LoVo (cell line): Measurements from ENCODE around the gene ALDH3B1.
A peak's percentile ranks its signal among the peaks of the same experiment; 100 is the strongest.

ENCODE experiments used
- DNase-seq: peaks from one replicate; pipeline ENCODE4 v3.0.0-alpha.2; 2016; ENCODE audit warnings: low spot score

Gene ALDH3B1

DNA sequence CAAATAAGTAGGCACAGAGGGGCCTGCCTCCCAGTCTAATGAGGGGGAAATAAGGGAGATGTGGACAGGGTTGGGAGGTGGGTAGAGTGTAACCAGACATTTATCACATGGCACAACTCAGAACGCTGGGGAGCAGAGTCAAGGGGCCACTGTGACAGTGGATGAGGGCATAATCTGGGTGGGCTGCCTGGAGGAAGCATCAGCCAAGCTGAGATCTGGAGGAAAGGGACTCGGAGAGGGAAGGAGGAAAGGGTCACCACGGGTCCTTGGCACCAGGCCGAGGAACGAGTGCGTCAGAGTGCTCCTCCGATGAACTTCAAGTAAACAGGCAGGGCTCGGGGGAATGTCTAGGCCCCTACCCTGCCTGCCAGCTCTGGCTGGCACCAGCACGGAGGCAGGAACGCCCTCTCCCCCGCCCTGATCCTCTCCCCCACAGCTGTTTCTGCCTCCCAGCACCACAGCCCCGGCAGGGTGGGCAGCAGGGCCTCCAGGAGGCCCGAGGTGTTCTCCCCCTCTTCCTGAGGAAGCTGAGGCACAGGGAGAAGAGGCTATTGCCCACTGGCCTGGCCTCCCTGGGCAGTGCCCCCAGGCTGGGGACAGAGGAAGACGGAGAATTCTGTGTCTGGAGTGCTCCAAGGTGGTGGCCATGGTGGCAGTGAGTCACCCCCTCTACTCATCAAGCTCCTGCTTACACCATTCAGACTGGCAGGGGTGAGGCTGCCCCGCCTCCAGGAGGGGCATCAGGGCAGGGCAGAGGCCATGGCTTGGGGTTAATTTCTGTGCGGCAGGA is 4.2 kb downstream of the ALDH3B1 start:
- peak; percentile 90 for DNase-seq

DNA sequence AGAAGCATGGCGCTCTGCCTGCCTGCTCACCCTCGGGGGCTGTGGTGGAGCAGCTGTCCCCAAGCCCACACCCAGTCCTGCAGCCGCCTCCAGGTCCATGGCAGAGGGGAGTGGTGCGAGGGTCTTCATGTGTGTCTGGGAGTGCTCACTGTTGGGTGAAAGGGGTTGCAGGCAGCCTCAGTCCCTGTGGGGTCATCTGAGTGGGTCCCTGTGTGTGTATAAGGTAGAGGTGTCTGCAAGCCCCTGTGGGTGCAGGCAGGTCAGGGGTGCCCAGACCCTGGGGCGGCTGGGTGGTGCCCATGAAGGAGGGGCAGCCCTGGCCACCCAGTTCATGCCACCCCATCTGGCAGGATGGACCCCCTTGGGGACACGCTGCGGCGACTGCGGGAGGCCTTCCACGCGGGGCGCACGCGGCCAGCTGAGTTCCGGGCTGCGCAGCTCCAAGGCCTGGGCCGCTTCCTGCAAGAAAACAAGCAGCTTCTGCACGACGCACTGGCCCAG is 4.9 kb downstream of the ALDH3B1 start:
- no peak for DNase-seq

- no peak for DNase-seq
Measured at GRCh38 chr11:68015467-68015866, 5.3 kb downstream of the ALDH3B1 start.

DNA sequence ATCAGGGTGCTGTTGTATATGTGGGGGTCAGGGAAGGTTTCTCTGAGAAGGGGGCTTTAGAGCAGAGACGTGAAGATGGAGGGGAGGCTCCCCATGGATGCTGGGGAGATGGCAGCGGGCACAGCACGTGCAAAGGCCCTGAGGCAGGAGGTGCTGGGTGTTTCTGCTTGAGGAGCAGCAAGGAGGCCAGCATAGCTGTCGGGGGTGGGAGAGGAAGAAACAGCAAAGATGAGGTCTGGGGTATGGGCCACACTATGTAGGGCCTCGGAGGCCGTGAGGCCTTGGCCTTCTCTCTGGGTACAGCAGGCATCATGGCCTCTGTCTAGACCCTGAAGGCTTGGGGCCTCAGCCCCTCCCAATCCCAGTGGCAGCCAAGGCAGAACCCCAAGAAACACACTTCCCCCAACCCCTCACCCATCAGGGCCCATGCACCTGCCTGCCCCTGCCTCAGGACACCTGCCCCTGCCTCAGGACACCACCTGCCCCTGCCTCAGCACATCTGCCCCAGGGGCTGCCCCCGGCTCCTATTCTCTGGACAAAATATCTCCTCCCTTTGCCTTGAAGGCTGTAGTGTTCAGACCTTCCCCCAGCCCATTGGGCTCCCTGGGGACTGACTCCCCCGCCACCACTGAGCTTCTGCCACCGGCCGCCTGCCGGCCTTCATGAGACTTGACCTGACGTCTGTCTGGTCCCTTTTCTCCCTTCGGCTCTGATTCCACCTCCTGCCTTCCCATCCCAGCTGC is 6.2 kb downstream of the ALDH3B1 start:
- DNase-seq = no peak

- no peak for DNase-seq
Measured at GRCh38 chr11:68016904-68017817, 7.0 kb downstream of the ALDH3B1 start.

DNA sequence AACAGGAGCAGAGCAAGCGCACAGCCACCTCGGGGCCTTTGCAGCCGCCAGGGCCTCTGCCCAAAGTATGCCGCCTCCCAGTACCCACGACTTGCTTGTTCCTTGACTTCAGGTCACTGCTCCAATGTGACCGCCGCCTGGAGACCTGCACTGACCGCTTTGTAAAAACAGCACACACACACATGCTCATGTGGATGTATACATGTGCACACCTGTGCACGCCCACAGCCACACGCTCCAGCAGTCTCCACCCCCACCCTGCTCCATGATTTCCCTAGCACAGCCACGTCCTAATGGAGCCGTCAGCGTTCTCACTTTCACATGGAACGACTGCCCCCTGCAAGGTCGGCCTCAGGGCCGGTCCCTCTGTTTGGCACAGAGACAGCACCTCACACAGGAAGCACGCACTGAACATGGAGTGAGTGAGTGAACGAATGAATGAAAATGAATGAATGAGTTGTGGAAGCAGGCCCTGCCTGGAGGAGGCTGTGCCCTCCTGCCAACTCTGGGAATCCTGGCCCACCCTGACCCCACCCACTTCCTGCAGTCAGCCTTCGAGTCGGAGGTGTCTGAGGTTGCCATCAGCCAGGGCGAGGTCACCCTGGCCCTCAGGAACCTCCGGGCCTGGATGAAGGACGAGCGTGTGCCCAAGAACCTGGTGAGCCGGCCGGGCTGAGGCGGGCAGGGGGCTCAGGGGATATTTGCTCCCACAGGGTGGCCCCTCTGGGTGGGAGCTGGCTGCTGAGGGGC is 8.0 kb downstream of the ALDH3B1 start:
- DNase-seq = no peak

DNA sequence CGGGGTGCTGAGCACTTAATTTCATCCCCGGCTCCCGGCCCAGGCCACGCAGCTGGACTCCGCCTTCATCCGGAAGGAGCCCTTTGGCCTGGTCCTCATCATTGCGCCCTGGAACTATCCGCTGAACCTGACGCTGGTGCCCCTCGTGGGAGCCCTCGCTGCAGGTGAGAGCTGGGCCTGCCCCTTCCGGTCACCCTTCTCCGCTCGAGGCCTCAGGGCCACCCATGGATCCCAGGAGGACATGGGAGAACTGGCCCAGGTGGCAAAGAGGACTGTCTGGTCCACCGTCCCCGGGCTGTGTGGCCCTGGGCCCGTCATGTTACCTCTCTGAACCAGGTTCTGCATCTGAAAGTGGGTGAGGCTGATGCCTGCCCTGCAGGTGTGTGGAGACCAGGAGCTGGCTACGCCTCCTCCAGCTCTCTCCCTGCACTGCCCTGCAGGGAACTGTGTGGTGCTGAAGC is 8.6 kb downstream of the ALDH3B1 start:
- no peak for DNase-seq

- DNase-seq = no peak
Measured at GRCh38 chr11:68019486-68019885, 9.4 kb downstream of the ALDH3B1 start.

GRCh38 chr11:68020575-68020974 is 10.4 kb downstream of the ALDH3B1 start:
- DNase-seq = no peak

DNA sequence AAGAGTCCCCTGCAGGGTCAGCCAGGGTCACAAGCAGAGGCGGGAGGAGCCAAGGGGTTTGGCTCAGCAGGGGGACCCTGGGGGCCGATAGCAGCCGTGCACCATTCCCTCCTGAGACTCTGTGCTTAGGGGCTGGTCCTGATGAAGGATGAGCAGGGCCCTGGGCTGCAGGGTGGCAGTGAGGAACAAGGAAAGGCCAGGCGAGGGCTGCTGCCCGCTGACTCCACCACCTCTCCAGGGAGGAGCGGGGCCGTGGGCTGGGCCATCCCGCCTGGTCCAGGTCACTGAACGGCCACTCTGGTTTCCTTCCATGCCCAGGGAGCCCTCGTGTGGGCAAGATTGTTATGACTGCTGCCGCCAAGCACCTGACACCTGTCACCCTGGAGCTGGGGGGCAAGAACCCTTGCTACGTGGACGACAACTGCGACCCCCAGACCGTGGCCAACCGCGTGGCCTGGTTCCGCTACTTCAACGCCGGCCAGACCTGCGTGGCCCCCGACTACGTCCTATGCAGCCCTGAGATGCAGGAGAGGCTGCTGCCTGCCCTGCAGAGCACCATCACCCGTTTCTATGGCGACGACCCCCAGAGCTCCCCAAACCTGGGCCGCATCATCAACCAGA is 11.2 kb downstream of the ALDH3B1 start:
- DNase-seq = no peak

- no peak for DNase-seq
Measured at GRCh38 chr11:68022531-68022930, 12.4 kb downstream of the ALDH3B1 start.

DNA sequence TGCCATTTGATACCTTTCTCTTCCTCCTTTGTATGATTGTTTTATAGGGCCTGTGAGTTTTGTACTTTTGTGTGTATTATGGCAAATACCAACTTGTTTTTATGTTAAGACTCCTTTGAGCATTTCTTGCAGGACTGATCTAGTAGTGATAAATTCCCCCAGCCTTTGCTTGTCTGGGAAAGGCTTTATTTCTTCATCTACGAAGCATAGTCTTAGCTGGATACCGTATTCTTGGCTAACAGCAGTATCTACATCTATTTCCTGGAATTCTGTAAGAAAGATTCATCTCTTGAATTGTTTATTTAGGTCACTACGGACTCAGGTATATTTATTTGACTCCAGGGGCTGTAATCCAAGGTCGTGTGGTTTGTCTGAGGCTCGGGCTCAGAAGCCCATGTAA is 14.4 kb downstream of the ALDH3B1 start:
- no peak for DNase-seq

DNA sequence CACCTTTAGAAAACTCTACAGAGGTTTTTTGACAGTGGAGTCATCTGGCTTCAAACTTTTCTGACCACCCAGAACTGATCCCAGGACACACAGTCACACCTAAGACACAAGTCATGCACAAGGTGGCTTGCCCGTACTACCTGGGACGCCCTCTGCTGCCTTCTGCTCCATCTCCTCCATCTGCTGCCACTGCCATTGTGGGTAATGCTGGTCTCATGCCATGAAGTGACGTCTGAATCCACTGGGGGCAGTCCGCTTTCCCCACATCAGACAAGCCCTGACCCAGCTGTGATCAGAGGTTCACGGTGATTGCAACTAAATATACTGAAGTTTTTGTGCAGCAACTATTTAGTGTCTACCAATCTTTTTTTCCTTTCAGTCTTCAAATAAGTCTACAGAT is 14.9 kb downstream of the ALDH3B1 start:
- DNase-seq = no peak

DNA sequence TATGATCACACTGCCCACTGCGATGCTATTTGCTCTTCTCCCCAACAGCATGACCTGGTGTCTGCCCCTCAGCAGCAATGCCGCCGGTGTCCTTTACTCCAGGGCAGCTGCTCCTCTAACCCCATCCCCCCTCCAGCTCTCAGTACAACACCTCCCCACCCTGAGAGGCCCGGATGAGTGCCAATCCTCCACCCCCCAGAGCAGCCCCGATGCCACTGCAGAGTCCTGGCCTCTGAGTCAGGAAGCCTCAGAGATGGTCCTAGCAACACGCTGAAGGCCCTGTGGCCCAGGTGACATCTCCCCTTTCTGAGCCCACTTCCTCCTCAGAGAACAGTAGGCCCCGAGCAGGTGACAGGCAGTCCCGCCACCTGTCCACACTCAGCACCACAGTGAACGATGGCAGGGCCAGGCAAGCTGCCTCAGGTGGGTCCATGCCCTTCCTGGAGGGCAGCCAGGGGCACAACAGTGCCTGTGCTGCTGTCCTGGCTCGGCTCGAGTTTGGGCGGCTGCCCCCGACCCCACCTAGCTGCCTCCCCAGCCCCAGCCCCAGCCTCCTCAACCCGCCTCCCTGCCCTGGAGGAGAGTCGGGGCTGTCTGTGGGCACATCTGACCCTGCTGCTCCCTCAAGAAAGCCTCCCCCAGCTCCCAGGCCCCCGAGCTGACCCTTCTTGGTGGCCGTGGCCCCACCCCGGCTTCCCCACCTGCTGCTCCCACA is 16.4 kb downstream of the ALDH3B1 start:
- no peak for DNase-seq

DNA sequence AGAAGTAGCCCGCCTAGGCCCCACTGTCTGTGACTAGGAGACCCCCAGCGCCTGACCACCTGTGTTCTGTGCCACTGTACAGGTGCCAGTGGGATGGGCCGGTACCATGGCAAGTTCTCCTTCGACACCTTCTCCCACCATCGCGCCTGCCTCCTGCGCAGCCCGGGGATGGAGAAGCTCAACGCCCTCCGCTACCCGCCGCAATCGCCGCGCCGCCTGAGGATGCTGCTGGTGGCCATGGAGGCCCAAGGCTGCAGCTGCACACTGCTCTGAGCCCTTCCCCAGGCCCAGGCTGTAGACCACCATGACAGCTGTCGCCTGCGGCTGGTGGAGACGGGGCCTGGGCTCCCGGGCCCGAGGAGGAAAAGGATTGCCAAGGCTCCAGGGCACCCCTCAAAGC is 17.5 kb downstream of the ALDH3B1 start:
- DNase-seq = no peak

- no peak for DNase-seq
Measured at GRCh38 chr11:68028802-68029545, 18.8 kb downstream of the ALDH3B1 start.

DNA sequence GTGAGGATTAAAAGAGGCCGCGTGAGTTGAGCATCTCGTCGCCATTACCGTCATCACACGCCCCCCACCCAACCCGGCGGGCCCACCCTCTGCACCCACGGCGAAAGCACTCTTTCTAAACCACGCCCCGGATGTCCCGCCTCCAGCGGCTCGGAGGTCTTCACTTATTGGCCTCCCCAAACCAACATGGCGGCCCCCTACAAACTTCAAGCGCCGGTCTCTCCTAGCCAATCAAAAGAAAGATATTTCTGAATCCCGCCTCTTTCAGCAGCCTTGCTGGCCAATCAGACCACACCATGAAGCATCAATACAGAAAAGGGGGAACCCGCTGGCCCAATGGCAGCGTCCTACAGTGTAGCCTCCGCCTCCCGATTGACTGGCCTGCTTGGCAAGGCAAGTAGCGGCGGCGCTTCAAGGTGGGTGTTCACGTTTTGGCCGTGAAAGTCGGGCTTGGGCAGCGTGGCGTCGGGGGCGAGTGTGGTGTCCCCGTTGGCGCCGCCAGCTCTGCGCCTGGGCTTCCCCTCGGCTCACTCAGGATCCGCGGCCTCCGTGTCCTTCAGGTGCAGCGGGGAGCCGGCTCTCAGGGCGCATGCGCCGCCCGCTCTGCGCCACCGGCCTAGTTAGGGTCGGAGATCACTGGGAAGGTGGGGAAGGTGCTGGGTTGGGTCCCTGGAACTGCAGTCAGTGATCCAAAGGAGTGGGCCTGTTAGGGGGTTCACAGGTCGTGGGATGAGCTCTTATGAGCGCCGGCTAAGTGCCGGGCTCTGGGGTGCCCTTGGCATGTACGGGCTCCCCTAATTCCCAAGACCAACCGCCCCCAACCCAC is 20.4 kb downstream of the ALDH3B1 start, which contains the start of gene NDUFS8:
TSS of gene NDUFS8 (plus strand) at position 364 of the 826 bp plus-strand sequence. CDS start 1,471 bp downstream, outside the sequence.
- peak; percentile 98 for DNase-seq

DNA sequence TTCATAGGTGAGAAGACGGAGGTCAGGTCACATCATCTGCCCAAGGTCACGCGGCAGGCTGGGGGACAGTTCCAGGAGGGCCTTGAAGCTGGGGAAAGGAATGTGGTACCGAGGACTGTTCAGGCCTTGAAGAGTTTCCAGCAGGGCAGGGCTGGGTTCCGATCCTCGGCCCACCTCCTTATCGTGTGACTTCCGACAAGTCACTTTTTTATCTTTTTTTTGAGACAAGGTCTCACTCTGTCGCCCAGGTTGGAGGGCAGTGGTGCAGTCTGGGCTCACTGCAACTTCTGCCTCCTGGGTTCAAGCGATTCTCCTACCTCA is 21.0 kb downstream of the ALDH3B1 start:
- no peak for DNase-seq

DNA sequence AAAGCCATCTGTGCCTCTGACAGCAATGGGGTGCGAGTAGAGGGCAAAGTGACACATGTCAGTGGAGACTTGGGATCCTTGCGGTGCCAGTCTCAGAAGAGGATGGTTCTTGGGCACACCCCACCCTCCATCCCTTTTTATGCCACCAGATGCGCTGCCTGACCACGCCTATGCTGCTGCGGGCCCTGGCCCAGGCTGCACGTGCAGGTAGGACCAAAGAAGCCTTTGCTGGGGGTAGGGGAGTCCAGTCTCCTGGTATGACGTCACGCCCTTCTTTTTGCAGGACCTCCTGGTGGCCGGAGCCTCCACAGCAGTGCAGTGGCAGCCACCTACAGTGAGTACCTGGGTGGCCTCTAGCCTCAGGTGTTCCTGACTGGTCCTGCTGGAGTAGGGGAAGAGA is 21.9 kb downstream of the ALDH3B1 start:
- DNase-seq = no peak
